NOMO-1 treated with dmso at 0.1 percent for 144 hours (cell line): ENCODE data around the gene NPFFR2.
"Not testable (repeated sequence)": the region's sequence is repeated elsewhere in the genome, so short reads cannot be mapped to it uniquely, and the experiment has no call there.

Experiments used
- DNase-seq: peaks from one replicate; lab custom pipeline; 2025; ENCODE audit not compliant: unreplicated experiment; lab: John Stamatoyannopoulos, UW

NPFFR2 gene

DNA sequence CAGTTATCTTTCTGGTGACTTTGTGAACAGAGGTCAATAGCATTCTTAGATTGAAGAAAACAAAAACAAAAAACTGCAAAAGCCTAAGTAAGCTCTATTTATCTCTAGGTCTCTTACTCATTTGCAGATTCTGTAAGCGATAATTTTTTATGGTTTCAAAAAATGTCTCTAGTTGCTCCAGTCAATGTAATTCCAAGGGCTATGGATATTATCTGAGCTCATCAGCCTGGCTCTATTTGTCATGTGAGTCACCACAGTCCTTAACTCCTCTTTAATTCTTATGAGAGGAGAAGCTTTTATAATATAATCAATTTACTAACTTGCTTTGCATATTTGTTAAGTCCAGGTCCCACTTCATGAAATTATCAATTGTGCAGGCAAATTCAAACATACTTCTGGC, 79.1 kb downstream of the NPFFR2 start:
- no peak for DNase-seq

- no peak for DNase-seq
Observed at GRCh38 chr4:72111863-72112262, 80.1 kb downstream of the NPFFR2 start.

GRCh38 chr4:72112514-72113156, 80.8 kb downstream of the NPFFR2 start:
- no peak for DNase-seq

DNA sequence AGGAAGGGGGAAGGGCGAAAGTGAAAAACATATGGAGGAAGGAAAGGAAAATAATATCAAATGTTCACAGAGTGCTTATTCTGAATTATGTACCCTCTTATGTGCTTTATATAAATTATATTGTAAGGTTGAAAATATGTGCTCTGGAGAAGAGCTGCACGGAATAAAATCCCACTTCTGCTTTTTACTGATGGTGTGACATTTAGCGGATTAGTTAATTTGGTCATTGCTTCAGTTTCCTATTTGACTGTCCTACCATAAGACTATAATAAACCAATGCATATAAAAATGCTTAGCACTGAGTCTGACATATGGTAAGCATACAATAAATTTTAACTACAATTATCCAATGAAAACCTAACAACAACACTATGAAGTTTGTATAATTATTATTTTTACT, 86.2 kb downstream of the NPFFR2 start:
- no peak for DNase-seq

DNA sequence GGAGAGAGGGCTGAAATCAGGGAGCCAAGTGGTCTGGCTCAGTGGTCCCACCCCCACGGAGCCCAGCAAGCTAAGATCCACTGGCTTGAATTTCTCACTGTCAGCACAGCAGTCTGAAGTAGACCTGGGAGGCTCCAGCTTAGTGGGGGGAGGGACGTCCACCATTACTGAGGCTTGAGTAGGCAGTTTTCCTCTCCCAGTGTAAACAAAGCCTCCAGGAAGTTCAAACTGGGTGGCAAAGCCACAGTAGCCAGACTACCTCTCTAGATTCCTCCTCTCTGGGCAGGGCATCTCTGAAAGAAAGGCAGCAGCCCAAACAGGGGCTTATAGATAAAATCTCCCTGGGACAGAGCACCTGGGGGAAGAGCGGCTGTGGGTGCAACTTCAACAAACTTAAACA, 88.1 kb downstream of the NPFFR2 start:
- DNase-seq: no peak

- DNase-seq: no peak
Observed at GRCh38 chr4:72128741-72129140, 96.9 kb downstream of the NPFFR2 start.

- DNase-seq: no peak
Observed at GRCh38 chr4:72136429-72136828, 104.6 kb downstream of the NPFFR2 start.

DNA sequence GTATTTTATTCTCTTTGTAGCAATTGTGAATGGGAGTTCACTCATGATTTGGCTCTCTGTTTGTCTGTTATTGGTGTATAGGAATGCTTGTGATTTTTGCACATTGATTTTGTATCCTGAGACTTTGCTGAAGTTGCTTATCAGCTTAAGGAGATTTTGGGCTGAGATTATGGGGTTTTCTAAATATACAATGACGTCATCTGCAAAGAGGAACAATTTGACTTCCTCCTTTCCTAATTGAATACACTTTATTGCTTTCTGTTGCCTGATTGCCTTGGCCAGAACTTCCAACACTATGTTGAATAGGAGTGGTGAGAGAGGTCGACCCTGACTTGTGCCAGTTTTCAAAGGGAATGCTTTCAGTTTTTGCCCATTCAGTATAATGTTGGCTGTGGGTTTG, 108.2 kb downstream of the NPFFR2 start:
- DNase-seq: not testable (repeated sequence)

GRCh38 chr4:72144241-72144640, 112.4 kb downstream of the NPFFR2 start:
- no peak for DNase-seq

- DNase-seq: no peak
Observed at GRCh38 chr4:72152731-72153130, 120.9 kb downstream of the NPFFR2 start.

DNA sequence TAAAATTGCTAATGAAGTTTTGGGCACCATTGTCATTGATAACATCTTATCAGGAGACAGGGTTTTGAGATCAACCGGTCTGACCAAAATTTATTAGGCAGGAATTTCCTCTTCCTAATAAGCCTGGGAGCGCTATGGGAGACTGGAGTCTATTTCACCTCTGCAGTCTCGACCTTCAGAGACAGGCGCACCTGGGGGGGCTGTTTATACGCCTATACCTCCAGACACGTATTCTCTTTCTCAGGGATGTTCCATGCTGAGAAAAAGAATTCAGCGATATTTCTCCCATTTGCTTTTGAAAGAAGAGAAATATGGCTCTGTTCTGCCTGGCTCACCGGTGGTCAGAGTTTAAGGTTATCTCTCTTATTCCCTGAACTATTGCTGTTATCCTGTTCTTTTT, 121.8 kb downstream of the NPFFR2 start:
- not testable (repeated sequence) for DNase-seq

DNA sequence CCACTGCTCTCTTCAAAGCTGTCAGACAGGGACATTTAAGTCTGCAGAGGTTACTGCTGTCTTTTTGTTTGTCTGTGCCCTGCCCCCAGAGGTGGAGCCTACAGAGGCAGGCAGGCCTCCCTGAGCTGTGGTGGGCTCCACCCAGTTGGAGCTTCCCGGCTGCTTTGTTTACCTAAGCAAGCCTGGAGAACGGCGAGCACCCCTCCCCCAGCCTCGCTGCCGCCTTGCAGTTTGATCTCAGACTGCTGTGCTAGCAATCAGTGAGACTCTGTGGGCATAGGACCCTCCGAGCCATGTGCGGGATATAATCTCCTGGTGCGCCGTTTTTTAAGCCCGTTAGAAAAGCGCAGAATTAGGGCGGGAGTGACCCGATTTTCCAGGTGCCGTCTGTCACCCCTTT, 137.5 kb downstream of the NPFFR2 start:
- not testable (repeated sequence) for DNase-seq

GRCh38 chr4:72169861-72170260, 138.1 kb downstream of the NPFFR2 start:
- DNase-seq: no peak

GRCh38 chr4:72171761-72172160, 140.0 kb downstream of the NPFFR2 start:
- DNase-seq: no peak

DNA sequence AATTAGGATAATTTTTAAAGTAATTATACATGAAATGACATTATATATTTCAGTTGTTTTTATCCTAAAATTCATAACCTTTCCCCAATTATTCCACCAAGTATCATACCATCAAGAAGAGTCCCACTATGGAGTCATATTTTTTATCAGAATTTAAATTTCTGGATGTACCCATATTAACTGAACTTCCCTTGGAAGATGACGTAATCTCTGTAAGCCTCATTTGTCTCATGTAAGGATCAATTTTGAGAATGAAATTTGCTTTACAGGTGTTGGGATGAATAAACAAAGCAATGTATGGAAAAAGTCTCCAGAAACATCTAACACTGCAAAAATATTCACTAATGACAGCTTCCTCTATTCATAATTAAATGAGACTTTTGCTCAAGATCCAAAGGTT, 147.5 kb downstream of the NPFFR2 start:
- DNase-seq: no peak

- no peak for DNase-seq
Observed at GRCh38 chr4:72186714-72187113, 154.9 kb downstream of the NPFFR2 start.

- DNase-seq: no peak
Observed at GRCh38 chr4:72194046-72194445, 162.2 kb downstream of the NPFFR2 start.

DNA sequence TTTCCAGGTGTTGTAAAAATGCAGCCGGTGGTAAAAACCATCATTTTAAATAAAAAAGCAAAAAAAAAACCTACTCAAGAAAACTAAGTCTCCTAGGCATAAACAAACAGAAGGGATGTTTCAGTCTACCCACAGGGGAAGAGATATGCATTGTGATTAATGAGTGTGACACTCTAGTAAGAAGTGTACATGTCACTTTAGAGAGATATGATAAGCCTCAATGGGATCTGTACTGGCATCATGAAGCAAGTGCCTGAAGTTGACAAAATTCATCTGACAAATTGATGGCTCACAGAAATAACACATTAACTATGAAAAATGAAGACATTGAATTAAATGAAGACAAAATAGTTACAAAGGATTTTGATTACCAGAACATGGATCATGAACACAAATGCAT, 162.7 kb downstream of the NPFFR2 start:
- DNase-seq: no peak
